ENCODE data around the gene ST3GAL4.

- TF ChIP-seq CTCF (IDR thresholded peaks at IDR 0.05) (no peak), HDAC2 (IDR thresholded peaks at IDR 0.05) (no peak), ZFP36 (IDR thresholded peaks at IDR 0.05; ENCODE audit: borderline replicate concordance, partially characterized antibody) (no peak), PHF8 (IDR thresholded peaks at IDR 0.05; ENCODE audit: borderline replicate concordance, low read depth) (no peak), MAX (IDR thresholded peaks at IDR 0.05) (no peak), POLR2A (IDR thresholded peaks at IDR 0.05; ENCODE audit: low read length) (no peak), CBX8 (IDR thresholded peaks at IDR 0.05) (no peak), HMGXB4 (CRISPR knock-in tag; IDR thresholded peaks at IDR 0.05; ENCODE audit: borderline replicate concordance) (no peak), REST (IDR thresholded peaks at IDR 0.05) (no peak), CHD4 (IDR thresholded peaks at IDR 0.05; ENCODE audit: borderline replicate concordance) (no peak), MYC (IDR thresholded peaks at IDR 0.05; ENCODE audit: borderline replicate concordance, low read length) (no peak)
- TF ChIP-seq, protein P1, sequence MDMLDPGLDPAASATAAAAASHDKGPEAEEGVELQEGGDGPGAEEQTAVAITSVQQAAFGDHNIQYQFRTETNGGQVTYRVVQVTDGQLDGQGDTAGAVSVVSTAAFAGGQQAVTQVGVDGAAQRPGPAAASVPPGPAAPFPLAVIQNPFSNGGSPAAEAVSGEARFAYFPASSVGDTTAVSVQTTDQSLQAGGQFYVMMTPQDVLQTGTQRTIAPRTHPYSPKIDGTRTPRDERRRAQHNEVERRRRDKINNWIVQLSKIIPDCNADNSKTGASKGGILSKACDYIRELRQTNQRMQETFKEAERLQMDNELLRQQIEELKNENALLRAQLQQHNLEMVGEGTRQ (IDR thresholded peaks at IDR 0.05), result no peak
Observed at GRCh38 chr11:126361400-126361799, 5.9 kb downstream of the ST3GAL4 start.

All from A549 (cell line).